HG02571 (cell line): ENCODE results near the gene MAP6D1.

Experiments used
- ATAC-seq: cut with Tn5 transposase; IDR thresholded peaks from one replicate; pipeline ENCODE4 v1.9.1; 2021; ENCODE audit warnings: mild to moderate bottlenecking, moderate library complexity; ENCODE audit not compliant: unreplicated experiment

MAP6D1 gene

GRCh38 chr3:183824761-183825455 is 469 bp downstream of the MAP6D1 start:
- no peak for ATAC-seq

GRCh38 chr3:183823963-183824362 is 1.4 kb downstream of the MAP6D1 start:
- no peak for ATAC-seq

GRCh38 chr3:183822631-183823030 is 2.7 kb downstream of the MAP6D1 start:
- ATAC-seq, result no peak

GRCh38 chr3:183819831-183820230 is 5.5 kb downstream of the MAP6D1 start:
- ATAC-seq, result no peak

- no peak for ATAC-seq
Observed at GRCh38 chr3:183818706-183819624, 6.4 kb downstream of the MAP6D1 start.

GRCh38 chr3:183818041-183818620 is 7.2 kb downstream of the MAP6D1 start:
- ATAC-seq, result no peak

GRCh38 chr3:183817639-183818038 is 7.7 kb downstream of the MAP6D1 start:
- ATAC-seq, result no peak

- no peak for ATAC-seq
Observed at GRCh38 chr3:183816681-183817510, 8.5 kb downstream of the MAP6D1 start.

- ATAC-seq, result no peak
Observed at GRCh38 chr3:183815951-183816475, 9.4 kb downstream of the MAP6D1 start.

GRCh38 chr3:183815563-183815940 is 9.8 kb downstream of the MAP6D1 start:
- ATAC-seq, result no peak

- no peak for ATAC-seq
Observed at GRCh38 chr3:183814240-183814639, 11.1 kb downstream of the MAP6D1 start.

GRCh38 chr3:183812761-183813445 is 12.5 kb downstream of the MAP6D1 start:
- no peak for ATAC-seq

GRCh38 chr3:183811638-183812037 is 13.7 kb downstream of the MAP6D1 start:
- no peak for ATAC-seq

- no peak for ATAC-seq
Observed at GRCh38 chr3:183810643-183811594, 14.5 kb downstream of the MAP6D1 start.

- ATAC-seq, result no peak
Observed at GRCh38 chr3:183809270-183809669, 16.1 kb downstream of the MAP6D1 start.

- ATAC-seq, result no peak
Observed at GRCh38 chr3:183808355-183808754, 17.0 kb downstream of the MAP6D1 start.

GRCh38 chr3:183807881-183808280 is 17.5 kb downstream of the MAP6D1 start:
- ATAC-seq, result no peak

GRCh38 chr3:183807209-183807728 is 18.1 kb downstream of the MAP6D1 start:
- no peak for ATAC-seq

GRCh38 chr3:183802989-183803388 is 22.4 kb downstream of the MAP6D1 start:
- ATAC-seq, result no peak
